ENCODE data around the gene FNBP1. TPM values are rescaled to one million over a fixed set of nuclear protein-coding genes. Genes with fewer than 3 reads are reported as not detected.

Gene FNBP1
- 35.9 and 36.5 TPM in 2 replicates for total RNA-seq (2021)
- long read RNA-seq, partial matches to known transcripts = 6 of 36 reads
- long read RNA-seq, other reads (novel, unspliced or antisense) = 30 of 36 reads

DNA sequence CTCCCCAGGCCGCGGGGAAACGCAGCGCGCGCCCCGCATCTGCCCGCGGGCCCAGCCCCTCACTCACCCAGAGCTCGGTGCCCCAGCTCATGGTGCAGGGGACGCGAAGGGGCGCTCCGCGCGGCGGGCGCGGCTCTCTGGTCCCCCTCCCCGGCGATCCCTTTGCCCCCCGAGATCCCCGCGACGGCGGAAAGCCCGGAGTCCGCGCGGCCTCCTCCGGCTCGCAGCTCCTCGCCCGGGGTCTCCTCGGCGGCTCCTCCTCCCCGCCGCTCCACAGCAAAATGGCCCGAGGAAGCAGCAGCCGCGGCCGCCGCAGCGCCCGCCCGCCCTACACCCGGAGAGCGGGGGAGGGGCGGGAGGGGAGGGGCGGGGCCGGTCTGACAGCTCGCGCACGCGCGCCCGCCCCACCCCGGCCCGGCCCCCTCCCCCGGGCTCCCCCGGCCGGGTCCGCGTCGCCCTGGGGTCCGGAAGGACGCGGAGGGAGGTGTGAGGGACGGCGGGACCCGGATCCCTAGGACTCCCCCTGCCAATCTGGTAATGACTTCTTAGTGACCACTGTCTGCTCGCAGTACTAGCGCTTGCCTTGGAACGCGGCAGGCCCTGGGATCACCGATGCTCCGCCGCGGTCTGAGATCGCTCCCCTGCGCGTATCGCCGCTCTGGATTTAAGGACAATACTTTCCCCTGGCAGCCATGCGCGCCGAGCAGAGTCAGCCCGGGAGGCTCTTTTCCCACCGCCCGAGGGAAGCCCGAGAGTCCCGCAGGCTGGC, at the start of gene FNBP1:
FNBP1 (minus strand) TSS at position 305 of the 769 bp plus-strand sequence; CDS start at position 91, 214 bp downstream.
- H3K23me2 ChIP-seq (ENCODE audit: insufficient read length, low read depth, low read length, poor library complexity, severe bottlenecking) = peaks cover 14% of the 10 kb centered on the region
- peak within 1 kb of the TSS; percentile 96 to 98 for H3K4me3 Mint-ChIP-seq
- H3K4me1 Mint-ChIP-seq = peaks cover 21 to 29% of the 10 kb centered on the region in 2 experiments
- peak within 1 kb of the TSS; percentile 49 for H3K18ac ChIP-seq (ENCODE audit: insufficient read length, low read depth, low read length)
- no peak within 1 kb of the TSS for H2AK5ac ChIP-seq (ENCODE audit: insufficient read length, low read length)
- no peaks in the 10 kb centered on the region; the same call in 1 of the 2 replicates for H3K79me2 ChIP-seq (ENCODE audit: insufficient read depth, low read length)
- no peaks in the 10 kb centered on the region for H3K9me3 ChIP-seq (ENCODE audit: control insufficient read depth, low read depth, low read length)
- peak within 1 kb of the TSS; percentile 42; the same call in 1 of the 2 replicates for H3K14ac ChIP-seq (ENCODE audit: insufficient read depth, low read length)
- no peaks in the 10 kb centered on the region; the same call in 1 of the 2 replicates for H3K27me3 ChIP-seq (ENCODE audit: insufficient read depth, low read length)
- no peak within 1 kb of the TSS for H2BK15ac ChIP-seq (ENCODE audit: low read depth, low read length)
- H3K27me3 Mint-ChIP-seq (ENCODE audit: low read depth) = peaks cover 28% of the 10 kb centered on the region
- no peak within 1 kb of the TSS for H2AFZ ChIP-seq (ENCODE audit: low read length)
- H3K27ac ChIP-seq (ENCODE audit: insufficient read length, low read depth, low read length) = no peak within 1 kb of the TSS
- peaks cover 0 to 3% (median 2%) of the 10 kb centered on the region in 3 experiments; a peak in 2 of 7 replicates for H3K36me3 Mint-ChIP-seq (ENCODE audit: insufficient read depth in 1 of 3, low read depth in 3 of 3)
- no peak within 1 kb of the TSS for H3K23ac ChIP-seq (ENCODE audit: insufficient read length, low read depth, low read length)
- TF ChIP-seq, protein P1, sequence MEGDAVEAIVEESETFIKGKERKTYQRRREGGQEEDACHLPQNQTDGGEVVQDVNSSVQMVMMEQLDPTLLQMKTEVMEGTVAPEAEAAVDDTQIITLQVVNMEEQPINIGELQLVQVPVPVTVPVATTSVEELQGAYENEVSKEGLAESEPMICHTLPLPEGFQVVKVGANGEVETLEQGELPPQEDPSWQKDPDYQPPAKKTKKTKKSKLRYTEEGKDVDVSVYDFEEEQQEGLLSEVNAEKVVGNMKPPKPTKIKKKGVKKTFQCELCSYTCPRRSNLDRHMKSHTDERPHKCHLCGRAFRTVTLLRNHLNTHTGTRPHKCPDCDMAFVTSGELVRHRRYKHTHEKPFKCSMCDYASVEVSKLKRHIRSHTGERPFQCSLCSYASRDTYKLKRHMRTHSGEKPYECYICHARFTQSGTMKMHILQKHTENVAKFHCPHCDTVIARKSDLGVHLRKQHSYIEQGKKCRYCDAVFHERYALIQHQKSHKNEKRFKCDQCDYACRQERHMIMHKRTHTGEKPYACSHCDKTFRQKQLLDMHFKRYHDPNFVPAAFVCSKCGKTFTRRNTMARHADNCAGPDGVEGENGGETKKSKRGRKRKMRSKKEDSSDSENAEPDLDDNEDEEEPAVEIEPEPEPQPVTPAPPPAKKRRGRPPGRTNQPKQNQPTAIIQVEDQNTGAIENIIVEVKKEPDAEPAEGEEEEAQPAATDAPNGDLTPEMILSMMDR (conservative IDR thresholded peaks at IDR 0.05) = no peak
- no peaks in the 10 kb centered on the region for H4K20me1 ChIP-seq (ENCODE audit: control insufficient read depth, insufficient read depth, insufficient read length)
- no CpG with 5 or more reads among the region's 92 CpGs for WGBS (ENCODE audit: extremely low coverage, insufficient read length, low lambda C conversion rate)
- H3K27ac Mint-ChIP-seq = peak within 1 kb of the TSS in 2 of 3 experiments; percentile 49 to 94; a peak in 3 of 7 replicates
- H3K79me1 ChIP-seq (ENCODE audit: insufficient read depth, low read depth, low read length, poor library complexity, severe bottlenecking) = no peaks in the 10 kb centered on the region
- peak within 1 kb of the TSS; percentile 100 for H3K4me2 ChIP-seq (ENCODE audit: insufficient read depth, insufficient read length, low read length)
- no peak within 1 kb of the TSS for H2BK120ac ChIP-seq (ENCODE audit: low read depth, low read length, poor library complexity, severe bottlenecking)
- H3K56ac ChIP-seq (ENCODE audit: insufficient read length, low read depth, low read length) = no peak within 1 kb of the TSS
- peak within 1 kb of the TSS; percentile 72 for H3K9ac ChIP-seq (ENCODE audit: extremely low read depth, insufficient read length, low read length)
- peak; percentile 87 for DNase-seq
- no peak within 1 kb of the TSS for H2BK5ac ChIP-seq (ENCODE audit: insufficient read length, low read length)
- H4K8ac ChIP-seq (replicated peaks; ENCODE audit: insufficient read length, low read depth, low read length) = no peak within 1 kb of the TSS
- H2BK12ac ChIP-seq (ENCODE audit: insufficient read length, low read depth, low read length) = no peak within 1 kb of the TSS
- no peak within 1 kb of the TSS for H4K91ac ChIP-seq (ENCODE audit: insufficient read length, low read depth, low read length)
- no peaks in the 10 kb centered on the region for H3K4me1 ChIP-seq (ENCODE audit: insufficient read depth, low read length)
- H3K4ac ChIP-seq (ENCODE audit: low read depth, low read length) = no peak within 1 kb of the TSS
- no peak within 1 kb of the TSS for H3T11ph ChIP-seq (ENCODE audit: low read length)
- H4K5ac ChIP-seq (ENCODE audit: insufficient read length, low read depth, low read length) = no peak within 1 kb of the TSS
- no peak within 1 kb of the TSS for H2BK20ac ChIP-seq (ENCODE audit: low read depth, low read length, poor library complexity, severe bottlenecking)
- peaks cover 2 to 3% of the 10 kb centered on the region in 2 experiments; a peak in 3 of 5 replicates for H3K9me3 Mint-ChIP-seq
